Islet precursor cell (in vitro differentiated cells): ENCODE data around the gene TMEM187.

Experiments used
- DNase-seq: peaks from one replicate; pipeline ENCODE4 v3.0.0-alpha.2; 2018

The TMEM187 gene

GRCh38 chrX:154023276-154024000 is 50.9 kb downstream of the TMEM187 start:
- DNase-seq, result no peak

DNA sequence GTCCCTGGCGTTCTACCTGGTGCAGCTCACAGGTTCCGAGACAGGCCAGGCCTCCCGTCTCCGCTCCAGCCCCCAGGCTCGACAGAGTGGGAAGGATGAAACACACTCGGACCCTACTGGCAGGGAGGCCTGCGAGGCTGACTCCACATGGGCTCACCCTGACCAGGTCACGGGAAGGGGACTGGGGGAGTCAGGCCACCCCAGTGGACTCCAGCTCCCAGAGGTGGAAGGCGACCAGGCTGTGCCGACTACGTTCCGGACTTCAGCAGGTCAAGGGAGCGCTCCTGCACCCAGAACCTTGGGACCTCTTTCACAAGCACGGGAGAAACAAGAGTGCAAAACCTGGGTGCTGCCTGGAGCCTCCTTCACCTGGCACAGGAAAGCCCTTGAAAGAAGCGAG is 51.7 kb downstream of the TMEM187 start:
- no peak for DNase-seq

- no peak for DNase-seq
Measured at GRCh38 chrX:154025230-154025629, 52.7 kb downstream of the TMEM187 start.

DNA sequence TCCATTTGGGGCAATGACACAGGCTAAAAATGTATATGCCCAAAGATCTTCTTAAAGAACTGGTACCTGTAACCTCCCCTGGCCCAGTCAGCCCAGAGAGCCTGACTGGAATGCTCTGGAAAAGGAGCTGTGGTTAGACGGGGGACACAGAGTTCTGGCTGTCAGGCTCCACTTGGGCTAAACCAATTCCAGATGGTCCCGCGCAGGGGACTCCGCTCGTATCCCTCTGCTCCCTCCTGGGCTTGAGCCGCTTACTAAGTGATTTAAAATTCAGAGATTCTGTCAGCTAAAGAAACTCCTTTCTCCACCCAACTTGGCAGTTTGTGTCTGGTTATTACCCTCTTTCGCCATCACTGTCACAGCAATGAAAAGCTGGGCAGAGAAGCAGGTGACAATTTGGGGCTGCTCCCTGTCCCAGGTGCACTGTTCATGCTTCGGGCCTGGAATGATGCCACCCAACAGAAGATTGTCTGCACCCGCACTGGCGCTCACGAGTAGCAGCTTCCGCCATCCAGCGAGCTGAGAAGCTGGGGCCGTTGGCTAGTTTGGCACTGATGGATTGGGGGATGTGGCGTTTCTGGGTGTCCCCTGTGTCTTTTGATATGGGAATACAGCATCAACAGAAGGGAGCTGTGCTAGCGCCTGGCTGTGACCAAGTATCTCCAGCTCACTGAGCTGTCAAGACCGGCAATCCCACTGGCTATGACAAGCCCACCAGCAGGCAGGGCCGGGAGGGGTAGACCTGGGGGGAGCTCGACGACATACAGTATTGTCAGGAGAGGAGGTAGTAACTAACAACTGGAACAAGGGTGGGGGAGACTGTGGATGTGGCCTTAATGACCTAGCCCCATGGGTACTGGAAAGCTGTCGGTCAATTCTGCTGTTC is 53.8 kb downstream of the TMEM187 start:
- DNase-seq, result no peak

DNA sequence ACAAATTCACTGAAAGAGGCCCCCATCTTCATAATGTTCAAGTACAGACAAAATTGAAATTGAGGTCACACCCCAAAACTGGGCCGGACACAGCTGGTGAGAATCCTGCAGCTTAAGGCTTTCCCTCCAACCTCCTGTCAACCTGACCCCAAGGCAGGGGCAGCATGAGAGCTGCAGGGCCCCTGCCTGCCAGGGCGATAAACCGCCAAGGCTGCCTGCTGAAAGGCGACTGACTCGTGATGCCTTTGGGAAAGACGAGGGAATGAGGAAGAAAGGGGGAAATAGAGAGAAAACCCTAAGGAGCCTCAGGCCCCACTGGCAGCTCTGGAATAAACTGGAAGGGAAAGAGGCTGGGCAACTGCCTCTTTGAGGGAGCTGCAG is 54.5 kb downstream of the TMEM187 start:
- DNase-seq, result no peak

DNA sequence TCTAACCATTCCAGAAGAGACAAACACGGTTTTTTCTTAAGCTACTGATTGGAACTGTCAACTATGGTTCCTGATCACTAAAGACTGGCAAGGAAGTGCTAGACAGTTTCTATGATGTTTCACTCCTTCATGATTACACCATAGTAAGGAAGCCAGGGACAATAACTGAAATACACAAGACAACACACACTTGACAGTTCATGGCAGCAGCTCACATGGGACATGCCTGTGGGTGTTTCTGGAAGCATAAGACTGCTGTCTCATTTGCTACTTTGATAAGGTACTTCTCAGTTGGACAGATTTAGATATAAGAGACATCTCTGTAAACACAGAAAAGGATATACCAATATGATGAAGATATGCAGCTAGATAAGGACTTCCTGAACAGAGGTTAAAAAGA is 55.4 kb downstream of the TMEM187 start:
- DNase-seq, result no peak

DNA sequence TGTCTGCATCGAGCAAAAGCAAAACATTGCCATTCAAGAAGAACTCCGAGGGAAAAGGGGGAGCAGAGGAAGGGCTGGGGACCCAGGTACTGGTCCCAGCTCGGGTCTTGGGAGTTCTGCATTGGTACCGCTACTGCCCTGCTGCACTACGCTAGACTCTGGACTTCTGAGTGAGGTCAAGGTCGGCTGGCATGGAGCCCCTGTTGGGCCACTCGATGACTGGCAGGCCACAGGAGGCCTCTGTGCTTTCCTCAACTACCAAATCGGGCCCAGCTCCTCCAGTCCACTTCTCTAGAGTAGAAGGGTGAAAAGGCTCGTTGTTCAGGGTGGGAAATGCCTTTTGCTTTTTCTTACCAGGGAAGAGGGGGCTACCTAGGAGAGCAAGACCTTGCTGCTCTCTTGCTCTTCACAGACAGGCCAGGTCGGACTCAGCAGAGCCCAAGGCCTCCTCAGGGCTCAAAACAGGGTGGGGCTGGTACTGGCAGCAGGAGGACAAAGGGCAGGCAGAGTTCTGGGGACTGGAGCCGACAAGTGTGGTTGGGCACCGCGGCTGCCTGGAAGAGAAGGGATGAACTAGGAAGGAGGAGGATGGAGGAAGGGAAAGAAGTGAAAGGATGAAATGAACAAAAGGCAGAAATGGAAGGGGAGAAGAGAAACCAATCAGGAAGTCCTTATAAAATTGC is 56.1 kb downstream of the TMEM187 start:
- DNase-seq, result no peak

DNA sequence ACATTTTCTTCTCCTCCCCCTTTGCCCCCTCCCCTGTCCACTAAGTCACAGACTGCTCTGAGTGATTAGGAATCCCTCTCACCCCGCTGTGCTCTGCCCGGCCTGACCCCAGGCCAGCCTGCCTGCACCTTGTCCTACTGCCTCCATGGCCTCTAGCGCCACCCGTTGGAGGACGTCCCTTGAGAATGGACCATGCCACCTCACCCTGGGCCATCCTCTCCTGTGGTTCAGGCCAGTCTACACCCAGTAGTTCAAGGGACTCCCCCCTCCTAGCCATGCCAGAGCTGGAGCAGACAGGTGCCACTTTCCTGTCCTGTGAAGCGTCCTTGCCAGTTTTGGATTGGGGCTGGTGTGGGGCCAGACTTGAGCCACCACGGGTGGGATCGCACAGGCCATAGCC is 56.9 kb downstream of the TMEM187 start:
- DNase-seq, result no peak

- no peak for DNase-seq
Measured at GRCh38 chrX:154030266-154030665, 57.7 kb downstream of the TMEM187 start.

DNA sequence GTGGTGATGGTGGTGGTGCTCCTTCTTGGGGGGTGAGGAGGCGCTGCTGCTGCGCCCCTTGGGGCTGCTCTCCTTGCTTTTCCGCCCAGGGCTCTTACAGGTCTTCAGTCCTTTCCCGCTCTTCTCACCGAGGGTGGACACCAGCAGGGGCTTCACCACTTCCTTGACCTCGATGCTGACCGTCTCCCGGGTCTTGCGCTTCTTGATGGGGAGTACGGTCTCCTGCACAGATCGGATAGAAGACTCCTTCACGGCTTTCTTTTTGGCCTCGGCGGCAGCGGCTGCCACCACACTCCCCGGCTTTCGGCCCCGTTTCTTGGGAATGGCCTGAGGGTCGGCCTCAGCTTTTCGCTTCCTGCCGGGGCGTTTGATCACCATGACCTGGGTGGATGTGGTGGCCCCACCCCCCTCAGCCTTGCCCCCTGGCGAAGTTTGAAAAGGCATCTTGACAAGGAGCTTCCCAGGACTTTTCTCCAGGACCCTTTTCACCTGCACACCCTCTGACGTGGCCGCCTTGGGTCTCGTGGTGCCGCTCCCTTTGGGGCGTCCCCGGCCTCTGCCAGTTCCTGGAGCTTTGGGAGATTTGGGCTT is 58.3 kb downstream of the TMEM187 start:
- DNase-seq, result no peak

- DNase-seq, result no peak
Measured at GRCh38 chrX:154032160-154032559, 59.6 kb downstream of the TMEM187 start.

DNA sequence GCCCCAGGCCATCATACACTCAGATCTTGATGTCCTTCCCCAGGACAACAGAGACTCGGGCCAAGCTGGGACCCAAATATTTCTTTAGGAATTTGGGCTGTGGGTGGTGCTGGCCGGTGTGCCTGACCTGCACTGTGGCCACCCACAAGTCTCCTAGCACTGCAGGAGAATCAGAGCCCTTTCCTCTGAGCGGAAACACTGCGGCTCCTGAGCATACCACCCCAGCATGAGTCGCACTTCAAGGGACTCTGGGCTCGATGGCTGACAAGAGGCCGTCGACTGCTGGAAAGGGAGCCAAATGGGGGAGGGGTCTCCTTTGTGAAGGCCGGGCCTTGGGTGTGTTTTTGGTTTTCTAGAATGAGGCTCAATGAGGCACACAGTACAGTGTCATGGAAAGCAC is 60.1 kb downstream of the TMEM187 start:
- DNase-seq, result no peak
